ENCODE measurements around the gene ASPSCR1. TPM values are rescaled to one million over a fixed set of nuclear protein-coding genes. Genes with fewer than 3 reads are reported as not detected.

ASPSCR1 gene
- total RNA-seq, 2 experiments from 2014 or later, result 34.4 to 35.1 TPM

GRCh38 chr17:82061047-82061925 lies 83.9 kb downstream of the ASPSCR1 start:
- POLR2A ChIA-PET, result no interaction called here
- H3K4me3 Mint-ChIP-seq, result no peak overlapping the region
- no peaks in the 10 kb centered on the region for H3K27me3 Mint-ChIP-seq
- no peak overlapping the region for H3K27ac Mint-ChIP-seq
- H3K36me3 Mint-ChIP-seq, result no peaks in the 10 kb centered on the region
- no peak for DNase-seq
- ATAC-seq (ENCODE audit: low read depth), result no peak
- H3K9me3 Mint-ChIP-seq, result no peaks in the 10 kb centered on the region
- peaks cover 2% of the 10 kb centered on the region for H3K4me1 Mint-ChIP-seq

GRCh38 chr17:82062076-82062983 lies 84.9 kb downstream of the ASPSCR1 start:
- POLR2A ChIA-PET, result interaction anchor here (0.9 kb wide), 1 partner anchor 189 kb away, joined by 3 read pairs; no protein-coding TSS in a partner anchor
- no peak overlapping the region for H3K4me3 Mint-ChIP-seq

GRCh38 chr17:82062984-82063368 lies 85.5 kb downstream of the ASPSCR1 start:
- peaks cover 5% of the 10 kb centered on the region for H3K4me1 Mint-ChIP-seq
- H3K9me3 Mint-ChIP-seq, result no peaks in the 10 kb centered on the region
- H3K27me3 Mint-ChIP-seq, result no peaks in the 10 kb centered on the region
- no peak for DNase-seq
- ATAC-seq (ENCODE audit: low read depth), result no peak
- no peak overlapping the region for H3K27ac Mint-ChIP-seq
- no peak overlapping the region for H3K4me3 Mint-ChIP-seq
- POLR2A ChIA-PET, result interaction anchor here (0.9 kb wide), 2 partner anchors 26 to 190 kb away, joined by 3 read pairs; no protein-coding TSS in a partner anchor
- H3K36me3 Mint-ChIP-seq, result no peaks in the 10 kb centered on the region

More at GRCh38 chr17:82062076-82062983, 84.9 kb downstream of the ASPSCR1 start:
- Mint-ChIP-seq H3K4me1 (peaks cover 5% of the 10 kb centered on the region), H3K27ac (no peak overlapping the region), H3K27me3 (no peaks in the 10 kb centered on the region), H3K9me3 (no peaks in the 10 kb centered on the region), H3K36me3 (no peaks in the 10 kb centered on the region)
- DNase-seq, result no peak
- no peak for ATAC-seq (ENCODE audit: low read depth)

GRCh38 chr17:82063424-82064415 lies 86.3 kb downstream of the ASPSCR1 start:
- peak overlapping the region; percentile 63 for H3K4me3 Mint-ChIP-seq
- DNase-seq, result no peak

GRCh38 chr17:82064433-82065192 lies 87.2 kb downstream of the ASPSCR1 start:
- no peak for DNase-seq
- no peaks in the 10 kb centered on the region for H3K9me3 Mint-ChIP-seq
- peaks cover 5% of the 10 kb centered on the region for H3K4me1 Mint-ChIP-seq
- POLR2A ChIA-PET, result interaction anchor here (0.8 to 3.0 kb wide), 9 partner anchors 8 to 57 kb away, joined by 3 to 12 read pairs (median 7); partner anchors contain the start of genes DCXR, FASN, GPS1 and RFNG
- H3K27me3 Mint-ChIP-seq, result no peaks in the 10 kb centered on the region
- peak overlapping the region; percentile 9 for H3K27ac Mint-ChIP-seq
- H3K36me3 Mint-ChIP-seq, result no peaks in the 10 kb centered on the region
- ATAC-seq (ENCODE audit: low read depth), result no peak
- peak overlapping the region; percentile 63 for H3K4me3 Mint-ChIP-seq

More at GRCh38 chr17:82063424-82064415, 86.3 kb downstream of the ASPSCR1 start:
- peak overlapping the region; percentile 9 for H3K27ac Mint-ChIP-seq
- no peak for ATAC-seq (ENCODE audit: low read depth)
- H3K4me1 Mint-ChIP-seq, result peaks cover 5% of the 10 kb centered on the region
- H3K27me3 Mint-ChIP-seq, result no peaks in the 10 kb centered on the region
- POLR2A ChIA-PET, result interaction anchor here (0.9 to 3.0 kb wide), 4 partner anchors 11 to 34 kb away, joined by 3 to 12 read pairs (median 8); partner anchors contain the start of genes FASN, GPS1 and RFNG
- no peaks in the 10 kb centered on the region for H3K36me3 Mint-ChIP-seq
- no peaks in the 10 kb centered on the region for H3K9me3 Mint-ChIP-seq

- H3K4me1 Mint-ChIP-seq, result peaks cover 5% of the 10 kb centered on the region
- H3K4me3 Mint-ChIP-seq, result peak overlapping the region; percentile 63
- DNase-seq (no peak), ATAC-seq (ENCODE audit: low read depth) (peak; percentile 58)
- H3K36me3 Mint-ChIP-seq, result no peaks in the 10 kb centered on the region
- no peaks in the 10 kb centered on the region for H3K27me3 Mint-ChIP-seq
- no peaks in the 10 kb centered on the region for H3K9me3 Mint-ChIP-seq
- POLR2A ChIA-PET, result interaction anchor here (0.8 to 3.0 kb wide), 10 partner anchors 9 to 57 kb away, joined by 3 to 12 read pairs (median 6); partner anchors contain the start of genes DCXR, FASN, GPS1 and RFNG
- no peak overlapping the region for H3K27ac Mint-ChIP-seq
These were observed 87.8 kb downstream of the ASPSCR1 start for GRCh38 chr17:82065193-82065637.

- Mint-ChIP-seq H3K36me3 (no peaks in the 10 kb centered on the region), H3K27me3 (peaks cover 2% of the 10 kb centered on the region), H3K27ac (peak within 1 kb of the TSS; percentile 84), H3K9me3 (no peaks in the 10 kb centered on the region), H3K4me1 (peaks cover 5% of the 10 kb centered on the region), H3K4me3 (peak within 1 kb of the TSS; percentile 87)
- POLR2A ChIA-PET, result interaction anchor here (0.6 to 3.0 kb wide), 13 partner anchors 9 to 88 kb away, joined by 3 to 12 read pairs (median 4); partner anchors contain the start of genes DCXR, FASN, GPS1 and RFNG
- peak; percentile 83 for ATAC-seq (ENCODE audit: low read depth)
- peak; percentile 90 for DNase-seq
These were observed 88.3 kb downstream of the ASPSCR1 start, which contains the start of gene DUS1L for GRCh38 chr17:82065638-82066303. TSS of gene DUS1L (minus strand) at chr17:82065804. CDS start at chr17:82065059, 745 bp downstream.

Other genes with a start within 250 kb of the ASPSCR1 start
- not detected for gene GCGR, start 173.5 kb upstream of the ASPSCR1 start, total RNA-seq
- gene MCRIP1, start 144.3 kb upstream of the ASPSCR1 start, total RNA-seq, result 10 to 100 TPM; 56.5 to 58.3 TPM
- not detected for gene PPP1R27, start 142.6 kb upstream of the ASPSCR1 start, total RNA-seq
- gene P4HB, start 117.1 kb upstream of the ASPSCR1 start, total RNA-seq, result 100 to 1,000 TPM; 319 to 347 TPM
- gene ARHGDIA, start 106.3 kb upstream of the ASPSCR1 start, total RNA-seq, result 100 to 1,000 TPM; 538 to 539 TPM
- gene ALYREF, start 86.0 kb upstream of the ASPSCR1 start, total RNA-seq, result 100 to 1,000 TPM; 135 to 152 TPM
- 100 to 1,000 TPM; 102 to 106 TPM for gene ANAPC11, start 85.9 kb upstream of the ASPSCR1 start, total RNA-seq
- 1 to 10 TPM in 1 of 2 experiments, under 1 TPM in 1; 0.47 to 1.0 TPM for gene NPB, start 75.4 kb upstream of the ASPSCR1 start, total RNA-seq
- gene PCYT2, start 66.2 kb upstream of the ASPSCR1 start, total RNA-seq, result 10 to 100 TPM; 39.3 to 44.5 TPM
- gene SIRT7, start 59.5 kb upstream of the ASPSCR1 start, total RNA-seq, result 10 to 100 TPM; 64.8 to 65.2 TPM
- 10 to 100 TPM; 18.3 to 20.4 TPM for gene MAFG, start 49.9 kb upstream of the ASPSCR1 start, total RNA-seq
- 10 to 100 TPM; 12.1 to 17.8 TPM for gene PYCR1, start 40.3 kb upstream of the ASPSCR1 start, total RNA-seq
- not detected for gene MYADML2, start 30.4 kb upstream of the ASPSCR1 start, total RNA-seq
- under 1 TPM; 0.25 to 0.26 TPM for gene NOTUM, start 16.4 kb upstream of the ASPSCR1 start, total RNA-seq
- gene CENPX, start 45.2 kb downstream of the ASPSCR1 start, total RNA-seq, result 10 to 100 TPM; 62.0 to 64.7 TPM
- 10 to 100 TPM; 41.6 to 45.1 TPM for gene LRRC45, start 45.7 kb downstream of the ASPSCR1 start, total RNA-seq
- gene RAC3, start 54.0 kb downstream of the ASPSCR1 start, total RNA-seq, result 1 to 10 TPM; 6.7 to 7.6 TPM
- 100 to 1,000 TPM; 110 to 115 TPM for gene DCXR, start 60.1 kb downstream of the ASPSCR1 start, total RNA-seq
- 10 to 100 TPM; 28.7 to 28.8 TPM for gene RFNG, start 74.2 kb downstream of the ASPSCR1 start, total RNA-seq
- 10 to 100 TPM; 76.0 to 79.8 TPM for gene GPS1, start 74.3 kb downstream of the ASPSCR1 start, total RNA-seq
- 100 to 1,000 TPM; 126 to 130 TPM for gene DUS1L, start 88.2 kb downstream of the ASPSCR1 start, total RNA-seq
- gene FASN, start 120.6 kb downstream of the ASPSCR1 start, total RNA-seq, result 100 to 1,000 TPM; 154 to 163 TPM
- gene CCDC57, start 235.2 kb downstream of the ASPSCR1 start, total RNA-seq, result 10 to 100 TPM; 79.5 to 81.7 TPM